ENCODE results near the gene C17orf113. TPM values are rescaled to one million over a fixed set of nuclear protein-coding genes. Genes with fewer than 3 reads are reported as not detected.
A peak's percentile ranks its signal among the peaks of the same experiment; 100 is the strongest.

Gene C17orf113
- total and polyA plus RNA-seq, 2 of the 13 experiments (the other 11 are each of a cell fraction or from before 2014, with no cell fraction given): 0.87 to 1.1 TPM

GRCh38 chr17:42051645-42052044, 1.2 kb upstream of the C17orf113 start:
- ChIA-PET CTCF (ENCODE audit: low intra/inter-chr PET ratio, low total read pairs) (no interaction called here), POLR2A (interaction anchor here (1.4 kb wide), 1 partner anchor 69 kb away, joined by 8 read pairs; the partner anchor contains the start of gene KAT2A)
- Histone ChIP-seq H3K4me2 (ENCODE audit: low read depth, low read length) (peak overlapping the region; percentile 98), H3K36me3 (replicated peaks in 1 of 2; ENCODE audit: control insufficient read depth in 1 of 2, insufficient read depth in 2 of 2, low read length in 2 of 2) (no peaks in the 10 kb centered on the region), H3K4me1 (ENCODE audit: insufficient read depth, low read length) (peaks cover 58% of the 10 kb centered on the region), H3K27ac (ENCODE audit: extremely low read length, insufficient read depth, low read length) (no peak overlapping the region), H3K79me2 (ENCODE audit: insufficient read depth, low read length) (no peaks in the 10 kb centered on the region), H3K9me3 (ENCODE audit: low read length) (no peaks in the 10 kb centered on the region), H4K20me1 (ENCODE audit: insufficient read depth, low read length) (no peaks in the 10 kb centered on the region), H2AFZ (ENCODE audit: low read length) (no peak overlapping the region), H3K27me3 (ENCODE audit: control insufficient read depth in 1 of 2, insufficient read depth in 2 of 2, low read length in 2 of 2) (no peaks in the 10 kb centered on the region; a peak in 1 of 5 replicates), H3K4me3 (replicated peaks in 1 of 3; ENCODE audit: insufficient read depth in 1 of 3, low read depth in 2 of 3, low read length in 3 of 3) (peak overlapping the region in 2 of 3 experiments; percentile 67 to 88; a peak in 3 of 6 replicates), H3K9ac (ENCODE audit: insufficient read depth, low read depth, low read length) (no peak overlapping the region)
- FAIRE-seq (peak; percentile 32), ATAC-seq (no peak), DNase-seq (ENCODE audit: low spot score) (no peak)
- BruUV-seq (replicated peaks): no TSS peak
- 86% methylated on average over 6 of the region's 7 CpGs for WGBS (ENCODE audit: low lambda C conversion rate)
- in situ Hi-C loops (cut with HindIII; ENCODE audit: extremely low pct_ligation_motif_present, low pct_unique_long_range_greater_than_20kb): no loop called here
- intact Hi-C loops (cut with micrococcal nuclease; ENCODE audit: unreplicated experiment): no loop called here
- TF ChIP-seq MTF2 (CRISPR knock-in tag; IDR thresholded peaks at IDR 0.05; ENCODE audit: borderline replicate concordance) (no peak), SKIL (CRISPR knock-in tag; IDR thresholded peaks at IDR 0.05; ENCODE audit: borderline replicate concordance) (no peak), ZNF768 (CRISPR knock-in tag; IDR thresholded peaks at IDR 0.05) (peak; percentile 27; the same call in 1 of the 2 replicates), MTA1 (CRISPR knock-in tag; IDR thresholded peaks at IDR 0.05; ENCODE audit: borderline replicate concordance) (peak; percentile 30; the same call in 1 of the 2 replicates), ZBTB2 (CRISPR knock-in tag; IDR thresholded peaks at IDR 0.05; ENCODE audit: low read depth) (no peak)
- TF ChIP-seq, protein P1, sequence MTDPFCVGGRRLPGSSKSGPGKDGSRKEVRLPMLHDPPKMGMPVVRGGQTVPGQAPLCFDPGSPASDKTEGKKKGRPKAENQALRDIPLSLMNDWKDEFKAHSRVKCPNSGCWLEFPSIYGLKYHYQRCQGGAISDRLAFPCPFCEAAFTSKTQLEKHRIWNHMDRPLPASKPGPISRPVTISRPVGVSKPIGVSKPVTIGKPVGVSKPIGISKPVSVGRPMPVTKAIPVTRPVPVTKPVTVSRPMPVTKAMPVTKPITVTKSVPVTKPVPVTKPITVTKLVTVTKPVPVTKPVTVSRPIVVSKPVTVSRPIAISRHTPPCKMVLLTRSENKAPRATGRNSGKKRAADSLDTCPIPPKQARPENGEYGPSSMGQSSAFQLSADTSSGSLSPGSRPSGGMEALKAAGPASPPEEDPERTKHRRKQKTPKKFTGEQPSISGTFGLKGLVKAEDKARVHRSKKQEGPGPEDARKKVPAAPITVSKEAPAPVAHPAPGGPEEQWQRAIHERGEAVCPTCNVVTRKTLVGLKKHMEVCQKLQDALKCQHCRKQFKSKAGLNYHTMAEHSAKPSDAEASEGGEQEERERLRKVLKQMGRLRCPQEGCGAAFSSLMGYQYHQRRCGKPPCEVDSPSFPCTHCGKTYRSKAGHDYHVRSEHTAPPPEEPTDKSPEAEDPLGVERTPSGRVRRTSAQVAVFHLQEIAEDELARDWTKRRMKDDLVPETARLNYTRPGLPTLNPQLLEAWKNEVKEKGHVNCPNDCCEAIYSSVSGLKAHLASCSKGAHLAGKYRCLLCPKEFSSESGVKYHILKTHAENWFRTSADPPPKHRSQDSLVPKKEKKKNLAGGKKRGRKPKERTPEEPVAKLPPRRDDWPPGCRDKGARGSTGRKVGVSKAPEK (CRISPR knock-in tag; IDR thresholded peaks at IDR 0.05; ENCODE audit: borderline replicate concordance): no peak
- TF ChIP-seq, protein P2, sequence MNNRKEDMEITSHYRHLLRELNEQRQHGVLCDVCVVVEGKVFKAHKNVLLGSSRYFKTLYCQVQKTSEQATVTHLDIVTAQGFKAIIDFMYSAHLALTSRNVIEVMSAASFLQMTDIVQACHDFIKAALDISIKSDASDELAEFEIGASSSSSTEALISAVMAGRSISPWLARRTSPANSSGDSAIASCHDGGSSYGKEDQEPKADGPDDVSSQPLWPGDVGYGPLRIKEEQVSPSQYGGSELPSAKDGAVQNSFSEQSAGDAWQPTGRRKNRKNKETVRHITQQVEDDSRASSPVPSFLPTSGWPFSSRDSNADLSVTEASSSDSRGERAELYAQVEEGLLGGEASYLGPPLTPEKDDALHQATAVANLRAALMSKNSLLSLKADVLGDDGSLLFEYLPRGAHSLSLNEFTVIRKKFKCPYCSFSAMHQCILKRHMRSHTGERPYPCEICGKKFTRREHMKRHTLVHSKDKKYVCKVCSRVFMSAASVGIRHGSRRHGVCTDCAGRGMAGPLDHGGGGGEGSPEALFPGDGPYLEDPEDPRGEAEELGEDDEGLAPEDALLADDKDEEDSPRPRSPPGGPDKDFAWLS (CRISPR knock-in tag; IDR thresholded peaks at IDR 0.05; ENCODE audit: borderline replicate concordance): 0 out of 2 replicates have a peak, but pooled peaks have one; percentile 35
- TF ChIP-seq, protein P3, sequence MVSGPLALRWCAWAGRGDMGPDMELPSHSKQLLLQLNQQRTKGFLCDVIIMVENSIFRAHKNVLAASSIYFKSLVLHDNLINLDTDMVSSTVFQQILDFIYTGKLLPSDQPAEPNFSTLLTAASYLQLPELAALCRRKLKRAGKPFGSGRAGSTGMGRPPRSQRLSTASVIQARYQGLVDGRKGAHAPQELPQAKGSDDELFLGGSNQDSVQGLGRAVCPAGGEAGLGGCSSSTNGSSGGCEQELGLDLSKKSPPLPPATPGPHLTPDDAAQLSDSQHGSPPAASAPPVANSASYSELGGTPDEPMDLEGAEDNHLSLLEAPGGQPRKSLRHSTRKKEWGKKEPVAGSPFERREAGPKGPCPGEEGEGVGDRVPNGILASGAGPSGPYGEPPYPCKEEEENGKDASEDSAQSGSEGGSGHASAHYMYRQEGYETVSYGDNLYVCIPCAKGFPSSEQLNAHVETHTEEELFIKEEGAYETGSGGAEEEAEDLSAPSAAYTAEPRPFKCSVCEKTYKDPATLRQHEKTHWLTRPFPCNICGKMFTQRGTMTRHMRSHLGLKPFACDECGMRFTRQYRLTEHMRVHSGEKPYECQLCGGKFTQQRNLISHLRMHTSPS (CRISPR knock-in tag; IDR thresholded peaks at IDR 0.05; ENCODE audit: low read depth): no peak

All from HepG2 (cell line).